Prostate gland (tissue), 2 donors: ENCODE data around the gene ZNF227.
"Not testable (repeated sequence)": the region's sequence is repeated elsewhere in the genome, so short reads cannot be mapped to it uniquely, and the experiment has no call there.

ENCODE experiments used
- POLR2A ChIP-seq: fragments of 450-650 bp; IDR thresholded peaks from one replicate; pipeline ENCODE4 v1.6.1; 2016; ENCODE audit warnings: antibody characterized with exemption, mild to moderate bottlenecking
- POLR2AphosphoS5 ChIP-seq: sonication (generic); formaldehyde crosslinking; IDR thresholded peaks from one replicate; pipeline ENCODE4 v1.6.1; 2017; ENCODE audit warnings: antibody characterized with exemption
- TF ChIP-seq, protein P1 (sequence below), 4 experiments: fragments of 200-600 bp in 2 of 4; fragments of 450-650 bp in 2 of 4; sonication (generic) in 2 of 4; IDR thresholded peaks; 1 replicate in 3 of 4; 2 replicates in 1 of 4; pipeline ENCODE4 v1.5.1; 2016 to 2019; ENCODE audit warnings: antibody characterized with exemption in 4 of 4, mild to moderate bottlenecking in 2 of 4, moderate library complexity in 2 of 4

DNA sequence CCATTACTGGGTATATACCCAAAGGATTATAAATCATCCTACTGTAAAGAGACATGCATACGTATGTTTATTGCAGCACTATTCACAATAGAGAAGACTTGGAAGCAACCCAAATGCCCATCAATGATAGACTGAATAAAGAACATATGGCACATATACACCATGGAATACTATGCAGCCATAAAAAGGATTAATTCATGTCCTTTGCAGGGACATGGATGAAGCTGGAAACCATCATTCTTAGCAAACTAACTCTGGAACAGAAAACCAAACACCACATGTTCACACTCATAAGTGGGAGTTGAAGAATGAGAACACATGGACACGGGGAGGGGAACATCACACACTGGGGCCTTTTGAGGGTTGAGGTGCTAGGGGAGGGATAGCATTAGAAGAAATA lies 41.1 kb downstream of the ZNF227 start:
- TF ChIP-seq, protein P1, sequence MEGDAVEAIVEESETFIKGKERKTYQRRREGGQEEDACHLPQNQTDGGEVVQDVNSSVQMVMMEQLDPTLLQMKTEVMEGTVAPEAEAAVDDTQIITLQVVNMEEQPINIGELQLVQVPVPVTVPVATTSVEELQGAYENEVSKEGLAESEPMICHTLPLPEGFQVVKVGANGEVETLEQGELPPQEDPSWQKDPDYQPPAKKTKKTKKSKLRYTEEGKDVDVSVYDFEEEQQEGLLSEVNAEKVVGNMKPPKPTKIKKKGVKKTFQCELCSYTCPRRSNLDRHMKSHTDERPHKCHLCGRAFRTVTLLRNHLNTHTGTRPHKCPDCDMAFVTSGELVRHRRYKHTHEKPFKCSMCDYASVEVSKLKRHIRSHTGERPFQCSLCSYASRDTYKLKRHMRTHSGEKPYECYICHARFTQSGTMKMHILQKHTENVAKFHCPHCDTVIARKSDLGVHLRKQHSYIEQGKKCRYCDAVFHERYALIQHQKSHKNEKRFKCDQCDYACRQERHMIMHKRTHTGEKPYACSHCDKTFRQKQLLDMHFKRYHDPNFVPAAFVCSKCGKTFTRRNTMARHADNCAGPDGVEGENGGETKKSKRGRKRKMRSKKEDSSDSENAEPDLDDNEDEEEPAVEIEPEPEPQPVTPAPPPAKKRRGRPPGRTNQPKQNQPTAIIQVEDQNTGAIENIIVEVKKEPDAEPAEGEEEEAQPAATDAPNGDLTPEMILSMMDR (IDR thresholded peaks at IDR 0.05): not testable (repeated sequence)
- not testable (repeated sequence) for TF ChIP-seq POLR2AphosphoS5, POLR2A
